HG02973 (cell line): ENCODE data around the gene CXCL10.

Experiments
- ATAC-seq: cut with Tn5 transposase; IDR thresholded peaks from one replicate; pipeline ENCODE4 v1.9.1; 2021; ENCODE audit warnings: moderate library complexity; ENCODE audit not compliant: unreplicated experiment

Gene CXCL10

DNA sequence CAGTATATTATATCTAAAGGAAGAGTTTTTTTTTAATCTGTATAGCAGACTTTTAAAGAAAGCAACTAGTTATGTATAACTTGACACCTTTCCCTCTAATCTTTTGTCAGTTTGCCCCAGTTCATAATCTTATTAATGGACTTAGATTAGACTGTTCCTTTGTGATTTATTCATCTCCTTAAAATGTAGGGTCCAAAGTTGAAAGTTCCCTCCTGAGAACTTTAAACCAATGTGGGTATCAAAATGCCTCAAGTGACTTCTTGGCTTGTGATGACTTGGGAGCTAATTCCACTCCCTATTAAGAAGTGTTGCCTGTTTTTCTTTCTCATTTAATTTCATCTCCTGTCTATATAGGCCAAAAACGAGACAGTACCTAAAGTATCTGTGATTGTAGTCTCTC lies 26.2 kb downstream of the CXCL10 start:
- ATAC-seq, result no peak

DNA sequence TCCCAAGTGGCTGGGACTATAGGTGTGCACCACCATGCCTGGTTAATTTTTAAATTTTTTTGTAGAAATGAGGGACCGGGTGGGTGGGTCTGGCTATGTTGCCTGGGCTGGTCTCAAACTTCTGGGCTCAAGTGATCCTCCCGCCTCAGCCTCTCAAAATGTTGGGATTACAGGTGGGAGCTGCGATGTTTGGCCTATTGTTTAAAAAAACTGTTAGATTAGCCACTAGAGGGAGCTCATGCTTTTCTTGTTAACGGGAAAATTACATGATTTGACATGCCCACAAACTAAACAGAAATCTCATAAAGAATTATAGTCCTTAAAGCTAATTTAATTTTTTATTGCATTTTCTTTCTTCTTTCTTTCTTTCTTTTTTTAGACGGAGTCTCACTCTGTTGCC lies 27.6 kb downstream of the CXCL10 start:
- no peak for ATAC-seq

DNA sequence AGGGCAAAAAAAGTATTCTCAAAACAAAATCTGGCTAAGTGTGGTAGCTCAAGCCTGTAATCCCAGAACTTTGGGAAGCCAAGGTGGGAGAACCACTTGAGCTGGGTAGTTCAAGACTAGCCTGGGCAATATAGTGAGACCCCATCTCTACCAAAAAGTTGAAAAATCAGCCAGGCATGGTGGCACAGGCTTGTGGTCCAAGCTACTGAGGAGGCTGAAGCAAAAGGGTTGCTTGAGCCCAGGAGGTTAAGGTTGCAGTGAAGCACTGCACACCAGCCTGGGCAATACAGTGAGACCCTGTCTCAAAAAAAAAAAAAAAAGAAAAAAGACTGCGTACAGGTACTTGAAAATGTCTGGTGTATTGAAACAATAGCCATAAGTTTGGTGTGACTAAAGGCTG lies 30.8 kb downstream of the CXCL10 start:
- ATAC-seq, result no peak

DNA sequence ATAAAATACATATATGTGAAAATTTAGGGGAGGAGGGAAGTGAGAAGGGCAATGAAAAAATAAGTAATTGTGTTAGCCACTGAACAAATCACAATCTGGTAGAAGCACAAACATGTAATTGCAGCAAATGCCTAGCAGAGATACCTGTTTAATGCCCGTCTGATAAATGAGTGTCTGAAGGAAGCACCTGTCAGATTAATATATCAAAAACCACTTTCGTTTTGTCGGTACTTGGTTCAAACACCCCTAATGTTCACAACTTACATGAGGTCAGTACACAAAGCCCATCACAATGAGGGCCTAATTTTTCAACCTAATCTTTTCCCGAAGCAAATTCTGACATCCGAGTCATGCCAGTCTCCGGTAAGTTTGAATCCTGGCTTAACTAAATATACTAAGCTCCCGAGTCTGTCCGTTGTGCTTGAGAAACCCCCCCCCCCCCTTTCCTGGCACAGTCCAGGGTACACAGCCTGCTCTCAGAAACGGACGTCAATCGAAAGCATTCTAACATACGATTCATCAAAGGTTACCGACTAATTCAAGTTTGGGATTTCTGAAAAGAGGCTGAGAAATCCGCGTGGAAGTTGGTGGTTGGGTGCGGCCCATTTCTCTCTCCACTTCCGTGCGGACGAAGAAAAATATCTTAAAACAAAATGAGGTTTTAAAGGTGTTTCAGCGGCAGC lies 33.3 kb downstream of the CXCL10 start:
- no peak for ATAC-seq

DNA sequence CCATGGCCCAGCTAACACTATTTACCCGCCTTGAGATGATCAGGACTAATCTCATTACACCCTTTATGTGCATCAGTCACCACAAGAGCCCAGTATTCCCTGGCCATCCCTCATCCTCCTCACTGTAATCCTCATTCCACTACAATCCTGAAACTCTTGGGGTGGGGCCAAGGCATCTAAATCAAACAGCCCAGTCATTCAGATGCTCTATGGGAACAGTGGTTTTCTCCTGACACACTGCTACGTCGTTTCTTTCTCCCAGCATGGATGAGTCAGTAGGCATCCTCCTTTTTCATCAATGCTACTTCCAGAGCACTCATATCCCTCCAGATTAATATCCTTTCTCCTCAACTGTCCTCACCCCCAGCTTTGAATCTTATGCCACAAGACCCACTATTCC lies 38.2 kb downstream of the CXCL10 start:
- no peak for ATAC-seq

DNA sequence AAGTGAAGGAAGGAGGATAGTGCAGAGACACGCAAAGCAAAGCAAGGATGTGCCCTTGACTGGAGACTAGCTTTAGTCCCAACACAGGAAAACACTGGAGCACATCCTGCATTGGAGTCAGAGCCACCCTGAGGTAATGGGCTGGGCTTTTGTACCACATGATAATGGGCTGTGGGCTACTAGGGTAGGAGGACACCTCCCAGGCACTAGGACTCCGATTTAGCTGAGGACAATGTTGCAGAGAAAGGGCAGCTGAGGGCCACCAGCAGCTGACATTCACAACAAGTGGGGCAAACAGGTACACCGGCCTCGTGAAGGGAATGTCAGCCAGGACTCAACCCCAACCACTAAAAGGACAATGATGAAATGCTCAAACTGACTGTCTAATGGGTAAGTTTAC lies 42.7 kb downstream of the CXCL10 start:
- ATAC-seq, result no peak

DNA sequence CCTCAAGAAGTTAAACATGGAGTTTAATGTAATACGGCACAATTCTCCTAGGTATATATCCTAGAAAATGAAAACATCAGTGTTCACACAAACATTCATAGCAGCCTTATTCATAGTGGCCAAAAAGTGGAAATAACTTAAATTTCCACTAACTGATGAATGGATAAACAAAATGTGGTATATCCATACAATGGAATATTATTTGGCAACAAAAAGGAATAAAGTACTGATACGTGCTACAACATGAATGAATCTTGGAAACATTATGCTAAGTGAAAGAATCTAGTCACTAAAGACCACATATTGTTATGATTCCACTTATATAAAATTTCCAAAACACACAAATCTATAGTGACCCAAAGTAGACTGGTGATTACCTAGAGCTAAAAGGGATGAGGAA lies 47.1 kb downstream of the CXCL10 start:
- ATAC-seq, result no peak

DNA sequence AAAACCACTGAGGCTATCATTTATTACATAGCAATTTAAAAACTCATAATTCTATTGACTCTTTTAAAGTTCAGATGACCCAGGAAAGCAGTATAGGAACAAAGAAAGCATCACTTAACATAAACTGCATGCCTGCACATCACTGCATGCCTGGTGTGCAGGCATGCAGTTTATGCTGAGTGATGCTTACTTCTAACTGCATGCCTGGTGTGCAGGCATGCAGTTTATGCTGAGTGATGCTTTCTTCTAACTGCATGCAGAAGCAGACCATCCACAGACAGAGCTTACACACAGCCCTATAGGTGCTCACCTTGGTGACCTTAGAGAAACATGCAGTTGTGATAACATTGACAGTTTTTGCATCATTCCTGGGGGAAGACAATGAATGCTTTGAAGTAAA lies 49.5 kb downstream of the CXCL10 start:
- no peak for ATAC-seq
